ENCODE results near the gene RNF135.
"Not testable (repeated sequence)": the region's sequence is repeated elsewhere in the genome, so short reads cannot be mapped to it uniquely, and the experiment has no call there.

The RNF135 gene, protein sequence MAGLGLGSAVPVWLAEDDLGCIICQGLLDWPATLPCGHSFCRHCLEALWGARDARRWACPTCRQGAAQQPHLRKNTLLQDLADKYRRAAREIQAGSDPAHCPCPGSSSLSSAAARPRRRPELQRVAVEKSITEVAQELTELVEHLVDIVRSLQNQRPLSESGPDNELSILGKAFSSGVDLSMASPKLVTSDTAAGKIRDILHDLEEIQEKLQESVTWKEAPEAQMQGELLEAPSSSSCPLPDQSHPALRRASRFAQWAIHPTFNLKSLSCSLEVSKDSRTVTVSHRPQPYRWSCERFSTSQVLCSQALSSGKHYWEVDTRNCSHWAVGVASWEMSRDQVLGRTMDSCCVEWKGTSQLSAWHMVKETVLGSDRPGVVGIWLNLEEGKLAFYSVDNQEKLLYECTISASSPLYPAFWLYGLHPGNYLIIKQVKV

GRCh38 chr17:30970831-30971567 is at the start of gene RNF135:
Gene RNF135, plus strand, starts transcription at chr17:30971039. Its CDS starts 35 bp downstream, at chr17:30971074.
- DNase-seq (ENCODE audit: low read depth, low spot score): peak; percentile 72

GRCh38 chr17:30921544-30922196 is 49.2 kb upstream of the RNF135 start, which contains the start of gene ADAP2:
Gene ADAP2, plus strand, starts transcription at chr17:30921945. Its CDS starts 70 bp downstream, at chr17:30922015.
- no peak for DNase-seq (ENCODE audit: low read depth, low spot score)

DNA sequence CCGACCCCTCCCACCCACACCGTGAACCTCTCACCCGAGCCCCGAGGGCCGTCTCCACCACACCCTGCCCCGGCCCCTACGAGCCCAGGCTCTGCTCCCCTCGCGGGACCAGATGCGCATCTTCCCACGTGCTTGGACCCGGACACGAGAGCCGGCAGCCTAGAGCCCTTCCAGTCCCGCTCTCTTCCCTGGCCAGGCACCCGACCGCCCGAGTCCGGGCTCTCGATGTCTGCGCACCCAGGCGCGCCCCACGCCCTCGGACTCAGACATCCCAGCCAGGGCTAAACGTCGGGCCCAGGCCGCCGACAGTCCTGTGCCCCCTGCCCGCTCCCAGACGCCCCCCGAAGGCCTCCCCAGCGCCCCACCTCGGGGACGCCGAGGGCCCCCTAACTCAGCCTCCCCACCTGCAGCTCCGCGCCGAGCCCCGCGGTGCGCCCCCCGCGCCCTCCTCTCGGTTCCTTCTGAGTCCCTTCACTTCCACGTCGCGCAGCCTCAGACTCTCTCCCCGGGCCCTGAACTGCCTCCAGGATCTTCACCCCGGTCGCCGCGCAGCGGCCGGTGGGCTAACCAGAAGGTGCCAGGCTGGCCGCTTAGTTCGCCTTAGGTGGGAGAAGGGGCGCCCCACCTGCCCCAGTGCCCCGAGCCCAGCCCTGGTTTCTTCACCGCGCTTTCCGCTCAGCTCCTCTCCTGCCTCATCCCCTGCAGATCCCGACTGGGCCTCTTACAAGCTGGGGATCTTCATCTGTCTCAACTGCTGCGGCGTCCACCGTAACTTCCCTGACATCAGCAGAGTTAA is 48.4 kb upstream of the RNF135 start:
- DNase-seq (ENCODE audit: low read depth, low spot score): no peak

DNA sequence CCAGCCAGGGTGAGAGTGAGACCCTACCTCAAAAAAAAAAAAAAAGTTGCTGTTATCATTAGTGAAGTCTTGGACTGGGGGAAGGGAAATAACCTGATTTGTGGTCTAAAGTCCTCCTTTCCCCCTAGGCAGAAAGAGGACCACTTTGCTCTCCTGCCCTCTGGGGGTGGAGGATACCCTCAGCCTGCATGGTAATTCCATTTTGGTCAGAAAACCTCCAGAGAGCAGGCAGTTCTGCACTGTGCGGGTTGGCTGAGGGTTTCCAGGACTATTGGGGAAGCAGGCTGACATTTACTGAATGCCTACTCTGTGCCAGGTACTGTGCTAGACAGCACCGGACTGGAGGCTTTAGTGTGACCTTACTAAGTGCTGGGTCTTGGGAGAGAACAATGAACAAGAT is 46.5 kb upstream of the RNF135 start:
- DNase-seq (ENCODE audit: low read depth, low spot score): no peak

DNA sequence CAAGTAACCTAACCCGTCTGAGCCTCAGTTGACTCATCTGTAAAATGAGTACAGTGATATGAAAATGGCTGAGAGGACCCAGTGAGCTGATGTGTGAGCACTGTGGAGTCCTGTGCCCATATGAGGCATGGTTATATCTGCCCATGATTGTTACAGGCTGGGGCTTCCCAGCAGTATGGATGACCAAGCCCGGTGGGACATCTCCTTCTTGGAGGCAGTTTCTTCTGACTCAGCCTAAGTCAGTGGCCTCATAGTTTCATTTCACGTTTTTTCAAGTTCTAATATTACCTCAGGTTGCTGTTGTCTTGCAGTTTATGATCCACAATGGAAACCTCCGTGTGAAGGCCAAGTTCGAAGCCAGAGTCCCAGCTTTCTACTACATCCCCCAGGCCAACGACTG is 44.3 kb upstream of the RNF135 start:
- DNase-seq (ENCODE audit: low read depth, low spot score): no peak

DNA sequence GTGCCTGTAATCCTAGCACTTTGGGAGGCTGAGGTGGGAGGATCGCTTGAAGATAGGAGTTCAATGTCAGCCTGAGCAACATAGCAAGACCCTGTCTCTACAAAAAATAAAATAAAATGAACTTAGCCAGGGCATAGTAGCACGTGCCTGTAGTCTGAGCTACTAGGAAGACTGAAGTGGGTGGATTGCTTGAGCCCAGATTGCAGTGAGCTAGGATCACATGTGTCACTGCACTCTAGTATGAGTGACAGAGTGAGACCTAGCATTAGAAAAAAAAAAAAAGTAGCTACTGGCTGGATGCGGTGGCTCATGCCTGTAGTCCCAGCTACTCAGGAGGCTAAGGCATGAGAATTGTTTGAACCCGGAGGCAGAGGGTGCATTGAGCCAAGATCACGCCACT is 43.1 kb upstream of the RNF135 start:
- no peak for DNase-seq (ENCODE audit: low read depth, low spot score)

- no peak for DNase-seq (ENCODE audit: low read depth, low spot score)
Observed at GRCh38 chr17:30928584-30928983, 42.3 kb upstream of the RNF135 start.

GRCh38 chr17:30929081-30929633 is 41.7 kb upstream of the RNF135 start:
- DNase-seq (ENCODE audit: low read depth, low spot score): no peak

GRCh38 chr17:30929861-30930260 is 41.0 kb upstream of the RNF135 start:
- not testable (repeated sequence) for DNase-seq (ENCODE audit: low read depth, low spot score)

GRCh38 chr17:30930495-30930894 is 40.3 kb upstream of the RNF135 start:
- no peak for DNase-seq (ENCODE audit: low read depth, low spot score)

DNA sequence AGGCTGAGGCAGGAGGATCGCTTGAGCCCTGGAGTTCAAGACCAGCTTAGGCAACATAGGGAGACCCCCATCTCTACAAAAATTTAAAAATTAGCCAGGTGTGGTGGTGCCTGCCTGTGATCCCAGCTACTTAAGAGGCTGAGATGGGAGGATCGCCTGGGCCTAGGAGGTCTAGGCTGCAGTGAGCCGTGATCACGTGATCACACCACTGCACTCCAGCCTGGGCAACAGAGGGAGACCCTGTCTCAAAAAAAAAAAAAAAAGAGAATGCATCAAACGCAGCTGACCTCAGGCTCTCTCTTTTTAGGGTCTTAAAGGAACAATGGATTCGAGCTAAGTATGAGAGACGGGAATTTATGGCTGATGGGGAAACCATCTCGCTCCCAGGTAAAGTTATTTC is 39.3 kb upstream of the RNF135 start:
- not testable (repeated sequence) for DNase-seq (ENCODE audit: low read depth, low spot score)

DNA sequence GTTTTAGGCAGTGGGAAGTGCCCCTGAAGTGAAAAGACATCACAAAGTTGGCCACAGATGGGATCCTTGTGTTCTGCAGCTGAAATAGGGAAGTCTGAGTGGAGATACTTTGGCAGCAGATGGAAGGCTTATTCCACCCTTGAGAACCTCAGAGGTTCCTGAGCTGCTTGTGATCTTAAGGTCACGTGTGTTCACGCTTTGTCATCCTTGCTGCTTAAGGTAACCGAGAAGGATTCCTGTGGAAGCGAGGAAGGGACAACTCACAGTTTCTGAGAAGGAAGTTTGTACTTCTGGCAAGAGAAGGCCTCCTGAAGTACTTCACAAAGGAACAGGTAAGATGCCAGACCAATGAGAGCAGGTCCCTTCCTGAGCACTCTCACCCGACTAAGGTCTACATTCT is 36.9 kb upstream of the RNF135 start:
- DNase-seq (ENCODE audit: low read depth, low spot score): no peak

DNA sequence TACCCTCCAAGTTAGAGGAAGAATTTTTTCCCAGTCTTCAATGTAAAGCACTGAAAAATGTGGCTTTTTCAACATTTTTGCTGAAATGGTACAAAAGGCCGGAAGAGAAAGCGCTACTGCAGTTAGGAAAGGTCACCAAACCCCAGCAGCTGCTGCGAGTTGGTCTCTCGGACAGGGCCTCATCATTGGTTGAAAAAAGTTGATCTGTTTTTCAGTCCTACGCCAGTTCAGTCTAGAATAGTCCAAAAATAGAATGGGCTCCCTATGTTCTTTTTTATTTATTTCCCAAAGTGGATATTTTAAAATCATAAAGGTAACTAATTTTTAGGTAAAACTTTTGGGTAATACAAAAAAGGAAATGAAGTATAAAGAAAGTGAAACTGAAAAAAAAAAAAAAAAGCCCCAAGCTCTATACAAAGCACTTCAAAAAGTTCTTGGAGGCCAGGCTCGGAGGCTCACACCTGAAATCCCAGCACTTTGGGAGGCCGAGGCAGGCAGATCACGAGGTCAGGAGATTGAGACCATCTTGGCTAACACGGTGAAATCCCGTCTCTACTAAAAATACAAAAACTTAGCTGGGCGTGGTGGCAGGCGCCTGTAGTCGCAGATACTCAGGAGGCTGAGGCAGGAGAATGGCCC is 31.7 kb upstream of the RNF135 start:
- no peak for DNase-seq (ENCODE audit: low read depth, low spot score)

- no peak for DNase-seq (ENCODE audit: low read depth, low spot score)
Observed at GRCh38 chr17:30942308-30943079, 28.3 kb upstream of the RNF135 start.

DNA sequence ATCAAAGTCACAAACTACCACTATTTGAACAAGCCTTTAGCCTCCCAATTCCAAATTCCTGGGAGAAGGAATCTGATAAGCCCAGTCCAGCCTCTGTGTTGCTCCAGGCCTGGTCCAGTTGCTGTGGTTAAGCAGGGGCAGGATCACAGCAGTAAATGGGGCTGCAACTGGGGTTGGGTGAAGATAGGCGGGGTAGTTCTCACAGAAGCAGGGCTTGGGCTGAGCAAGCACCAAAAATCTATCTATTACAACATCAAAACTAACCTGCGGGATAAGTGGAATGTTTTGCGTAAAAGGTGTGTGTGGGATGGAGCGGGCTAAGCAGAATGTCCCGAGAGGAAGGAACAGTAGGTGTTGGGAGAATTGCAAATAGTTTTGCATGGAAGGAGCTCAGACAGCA is 23.0 kb upstream of the RNF135 start:
- no peak for DNase-seq (ENCODE audit: low read depth, low spot score)

- DNase-seq (ENCODE audit: low read depth, low spot score): no peak
Observed at GRCh38 chr17:30950189-30950588, 20.6 kb upstream of the RNF135 start.

DNA sequence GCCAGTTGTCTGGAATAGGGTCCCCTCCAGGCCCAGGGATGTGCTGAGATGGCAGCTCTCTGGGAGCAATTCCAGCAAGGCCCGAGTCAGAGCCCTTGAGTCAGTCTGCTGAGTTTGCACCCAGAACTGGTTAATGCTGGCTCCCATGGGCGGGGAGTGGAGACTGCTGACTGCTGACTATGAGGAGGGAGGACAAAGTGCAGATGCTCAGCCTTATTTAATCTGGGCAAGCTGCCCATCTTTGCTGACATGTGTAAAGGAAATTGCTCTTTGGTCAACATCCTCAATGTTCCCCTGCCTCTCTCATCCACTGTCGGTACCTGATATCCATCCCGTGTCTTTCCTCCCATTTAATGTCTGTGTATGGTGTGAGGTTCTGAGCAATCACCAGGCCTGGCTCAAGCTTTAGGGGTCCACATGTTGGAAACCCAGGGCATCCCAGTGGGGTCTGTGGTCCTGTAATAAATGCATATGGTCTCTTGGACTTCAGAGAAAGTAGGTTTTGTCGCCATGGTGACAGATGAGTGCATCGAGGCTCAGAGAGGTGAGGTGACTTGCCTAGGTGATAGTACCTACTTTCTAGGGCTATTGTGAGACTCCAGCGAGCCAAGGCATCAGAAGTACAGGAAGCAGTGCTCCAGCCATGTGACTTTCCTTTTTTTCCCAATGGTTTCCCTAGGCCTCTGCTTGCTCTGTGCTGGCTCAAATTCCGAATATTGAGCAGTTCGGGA is 20.0 kb upstream of the RNF135 start:
- no peak for DNase-seq (ENCODE audit: low read depth, low spot score)

DNA sequence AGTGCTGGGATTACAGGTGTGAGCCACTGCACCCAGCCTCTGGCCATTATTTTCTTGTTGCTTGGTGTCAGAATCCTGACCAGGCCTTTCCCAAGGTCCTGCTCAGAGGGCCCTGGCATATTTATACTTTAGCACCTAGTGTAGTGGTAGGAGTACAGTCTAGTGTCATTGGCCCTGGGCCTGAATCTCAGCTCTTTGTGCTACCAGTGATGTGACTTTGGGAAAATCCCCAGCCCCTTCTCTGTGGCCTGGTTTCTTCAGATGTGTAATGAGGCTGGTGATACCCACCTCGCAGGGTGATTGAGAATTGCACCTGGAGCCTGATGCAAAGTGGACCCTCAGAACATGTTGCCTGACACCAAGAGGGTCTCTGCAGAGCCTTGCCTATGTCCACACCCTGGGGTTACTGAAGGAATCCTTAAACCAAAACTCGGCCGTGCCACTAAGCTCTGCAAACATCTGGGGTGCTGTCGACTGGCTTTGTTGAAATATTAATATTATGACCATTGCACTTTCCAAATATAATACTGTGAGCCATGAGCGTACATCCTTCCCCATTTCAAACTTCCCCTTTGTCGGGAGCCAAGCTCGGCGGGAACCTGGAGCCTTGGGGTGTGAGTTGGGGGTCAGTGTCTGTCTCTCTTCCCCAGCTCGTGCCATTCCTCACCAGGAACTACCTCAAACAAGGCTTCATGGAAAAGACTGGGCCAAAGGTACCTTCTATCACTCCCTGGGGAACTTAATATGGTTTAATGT is 18.0 kb upstream of the RNF135 start:
- DNase-seq (ENCODE audit: low read depth, low spot score): no peak

All from smooth muscle cell of the brain vasculature (primary cell).